Right hindlimb (tissue), 1 donor: Measurements from ENCODE around the gene CD93.

ENCODE experiments used
- DNase-seq: peaks from one replicate; pipeline ENCODE4 v3.0.0-alpha.2; 2018

Gene CD93, protein sequence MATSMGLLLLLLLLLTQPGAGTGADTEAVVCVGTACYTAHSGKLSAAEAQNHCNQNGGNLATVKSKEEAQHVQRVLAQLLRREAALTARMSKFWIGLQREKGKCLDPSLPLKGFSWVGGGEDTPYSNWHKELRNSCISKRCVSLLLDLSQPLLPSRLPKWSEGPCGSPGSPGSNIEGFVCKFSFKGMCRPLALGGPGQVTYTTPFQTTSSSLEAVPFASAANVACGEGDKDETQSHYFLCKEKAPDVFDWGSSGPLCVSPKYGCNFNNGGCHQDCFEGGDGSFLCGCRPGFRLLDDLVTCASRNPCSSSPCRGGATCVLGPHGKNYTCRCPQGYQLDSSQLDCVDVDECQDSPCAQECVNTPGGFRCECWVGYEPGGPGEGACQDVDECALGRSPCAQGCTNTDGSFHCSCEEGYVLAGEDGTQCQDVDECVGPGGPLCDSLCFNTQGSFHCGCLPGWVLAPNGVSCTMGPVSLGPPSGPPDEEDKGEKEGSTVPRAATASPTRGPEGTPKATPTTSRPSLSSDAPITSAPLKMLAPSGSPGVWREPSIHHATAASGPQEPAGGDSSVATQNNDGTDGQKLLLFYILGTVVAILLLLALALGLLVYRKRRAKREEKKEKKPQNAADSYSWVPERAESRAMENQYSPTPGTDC

GRCh38 chr20:23086056-23086566 lies at the start of gene CD93:
Gene CD93, minus strand, starts transcription at chr20:23086324. Its CDS starts 132 bp downstream, at chr20:23086192.
- peak; percentile 52 for DNase-seq

DNA sequence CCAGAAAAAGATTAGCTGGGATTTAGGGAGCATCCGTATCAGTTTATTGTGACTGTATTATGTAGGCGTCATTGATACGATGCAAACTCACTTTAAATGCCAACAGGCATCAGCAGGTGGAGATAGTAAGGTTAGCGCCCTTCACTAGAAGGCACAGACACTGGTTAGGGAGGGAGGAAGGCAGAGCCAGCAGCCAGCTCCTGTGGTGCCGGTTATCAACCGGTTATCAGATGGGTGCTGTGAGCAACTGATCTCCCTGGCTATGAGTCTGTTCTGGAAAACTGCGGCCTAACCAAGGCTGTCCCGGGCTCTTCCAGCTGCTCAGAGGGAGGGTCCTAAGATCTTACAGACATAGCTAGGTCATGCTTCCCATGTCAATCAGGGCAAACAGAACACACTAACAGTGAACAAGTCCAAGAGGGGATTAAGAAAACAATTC lies 47.5 kb upstream of the CD93 start:
- DNase-seq: peak; percentile 3

DNA sequence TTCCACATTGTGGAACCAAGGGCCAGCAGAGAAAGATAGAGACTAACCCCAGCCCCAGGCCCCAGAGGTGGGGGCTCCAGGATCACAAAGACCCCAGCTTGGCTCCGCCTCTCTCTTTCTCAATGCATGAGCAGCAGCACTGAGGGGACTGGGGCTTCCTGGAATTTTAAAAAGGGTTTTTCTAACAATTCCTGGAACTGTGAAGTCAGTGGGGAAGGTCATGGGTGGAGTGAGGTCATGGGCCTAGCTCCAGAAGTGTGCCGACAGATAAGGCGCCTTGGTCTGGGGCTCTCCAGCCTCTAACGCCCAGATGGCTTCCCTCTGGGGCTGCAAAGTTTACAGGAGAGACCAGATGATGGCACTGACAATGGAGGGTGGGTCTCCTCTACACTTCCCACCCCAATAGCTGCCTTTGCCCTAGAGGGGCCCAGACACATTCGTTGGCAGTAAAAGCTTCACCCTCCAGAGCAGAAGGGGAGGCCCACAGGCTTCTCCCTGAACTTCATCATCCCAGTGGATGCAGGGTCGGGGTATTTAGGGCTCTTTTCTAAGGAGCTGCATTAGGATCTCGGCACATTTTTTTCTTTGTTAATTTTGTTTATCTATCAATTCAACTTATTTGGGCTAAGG lies 46.9 kb upstream of the CD93 start:
- DNase-seq: peak; percentile 33

DNA sequence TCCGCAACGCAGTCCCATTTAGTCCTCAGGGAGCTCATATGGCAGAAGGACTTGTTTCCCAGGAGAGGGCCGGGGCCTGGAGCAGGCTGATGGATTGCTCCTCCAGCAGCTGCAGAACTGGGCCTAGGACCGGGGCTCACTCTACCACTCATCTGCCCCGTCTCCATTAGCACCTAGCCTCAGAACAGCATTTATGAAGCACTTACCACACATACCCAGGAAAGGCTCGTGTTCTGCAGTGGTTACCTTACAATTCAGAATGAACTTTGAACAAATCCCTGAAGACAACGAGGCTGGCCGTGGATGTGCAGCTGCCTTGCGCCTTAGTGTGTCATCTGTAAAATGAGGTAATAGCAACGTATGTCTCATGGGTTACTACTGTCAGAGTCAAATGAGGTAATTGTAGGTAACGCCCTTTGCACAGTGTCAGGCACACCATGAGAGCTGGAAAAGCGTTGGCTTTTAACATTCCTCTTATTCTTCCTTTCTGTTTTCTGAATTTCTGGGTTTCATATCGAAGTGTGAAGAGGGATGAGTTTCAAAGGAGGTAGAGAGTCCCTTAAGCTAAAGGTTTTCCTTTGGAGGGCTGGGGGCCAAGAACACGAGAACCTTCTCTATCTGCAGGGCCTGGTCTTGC lies 46.3 kb upstream of the CD93 start:
- DNase-seq: peak; percentile 10

DNA sequence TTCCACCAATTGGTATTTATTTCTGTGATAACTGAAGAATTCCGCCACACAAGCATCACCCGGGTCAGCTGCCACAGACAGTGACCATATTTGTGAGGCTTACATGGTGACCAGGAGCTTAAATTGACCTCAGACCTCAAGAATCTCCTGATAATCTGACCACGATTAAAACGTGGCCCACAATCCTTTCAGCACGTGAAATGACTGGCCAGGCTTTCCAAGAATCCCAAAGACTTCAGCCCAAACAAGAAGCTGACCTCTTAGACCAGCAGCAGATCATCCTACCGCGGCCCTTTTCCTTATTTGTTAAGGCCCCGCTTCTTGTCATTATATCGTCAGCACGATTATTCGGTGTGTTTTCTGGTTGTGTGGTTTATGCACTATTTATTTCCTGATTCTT lies 45.6 kb upstream of the CD93 start:
- peak; percentile 2 for DNase-seq

- DNase-seq: no peak
Observed at GRCh38 chr20:23130622-23131140, 44.6 kb upstream of the CD93 start.

- DNase-seq: no peak
Observed at GRCh38 chr20:23129891-23130621, 43.9 kb upstream of the CD93 start.

GRCh38 chr20:23129266-23129665 lies 43.1 kb upstream of the CD93 start:
- no peak for DNase-seq

- no peak for DNase-seq
Observed at GRCh38 chr20:23128461-23129125, 42.5 kb upstream of the CD93 start.

DNA sequence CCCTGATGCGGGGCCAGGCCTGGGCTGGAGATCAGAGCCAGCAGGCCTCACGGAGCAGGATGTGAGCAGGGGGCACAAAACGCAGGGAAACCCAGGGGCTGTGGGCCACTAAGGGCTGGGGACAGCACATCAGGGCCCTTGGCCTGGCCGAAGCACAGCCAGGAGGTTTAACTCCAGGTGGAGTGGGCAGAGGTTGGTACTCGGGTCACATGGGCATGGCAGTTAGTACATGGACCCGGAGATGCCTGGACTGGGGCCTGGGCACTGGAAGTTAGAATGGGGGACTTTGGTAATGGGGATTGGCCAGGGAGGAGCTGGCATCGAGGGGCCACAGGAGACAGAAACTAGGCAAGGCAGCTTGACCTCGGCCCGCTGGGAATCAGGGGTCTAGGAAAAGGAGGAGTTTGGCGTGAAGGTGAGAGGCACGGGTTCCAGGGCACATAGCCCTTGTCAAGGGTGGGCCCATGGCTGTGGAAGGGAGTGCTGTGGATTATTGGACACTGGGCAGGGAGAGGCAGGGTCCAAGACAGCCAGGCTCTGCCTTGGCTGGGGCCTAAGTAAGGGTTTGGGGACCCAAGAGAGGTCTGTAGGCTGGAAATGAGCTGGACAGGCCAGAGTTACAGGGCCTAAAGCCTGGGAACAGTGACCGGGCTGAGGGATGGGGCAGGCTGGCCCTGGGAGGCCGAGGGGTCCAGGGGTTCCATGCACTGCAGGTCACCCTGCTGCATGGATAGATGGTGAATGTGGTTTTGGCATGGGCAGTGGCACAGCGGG lies 41.6 kb upstream of the CD93 start:
- DNase-seq: no peak

GRCh38 chr20:23126281-23127061 lies 40.3 kb upstream of the CD93 start:
- no peak for DNase-seq

DNA sequence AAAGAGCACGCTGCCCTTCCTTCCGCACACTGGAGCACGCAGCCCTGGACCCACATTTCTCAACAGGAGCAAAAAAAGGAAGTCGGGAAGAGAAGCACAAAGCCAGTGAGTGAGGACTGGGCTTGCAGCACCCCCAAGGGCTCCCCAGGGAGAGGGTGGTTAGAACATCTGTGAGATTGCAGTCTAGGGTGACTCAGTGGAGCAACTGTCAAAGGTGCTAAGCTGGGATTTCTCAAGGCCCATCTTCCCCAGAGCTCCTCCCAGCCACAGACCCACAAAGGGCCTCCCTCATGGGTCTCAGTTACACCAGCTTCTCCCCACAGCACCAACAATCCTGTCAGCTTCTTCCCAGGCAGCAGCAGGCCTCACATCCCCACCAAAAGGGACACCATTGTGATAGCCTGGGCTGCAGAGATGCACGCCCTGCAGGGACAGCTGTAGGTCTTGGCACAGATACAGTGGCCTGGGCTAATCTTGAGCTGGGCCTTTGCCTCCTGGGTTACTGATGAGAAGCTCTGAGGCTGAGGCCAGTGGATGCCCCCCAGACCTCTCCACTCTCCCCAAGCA lies 39.6 kb upstream of the CD93 start:
- DNase-seq: peak; percentile 44

- no peak for DNase-seq
Observed at GRCh38 chr20:23125159-23125558, 39.0 kb upstream of the CD93 start.

GRCh38 chr20:23123886-23124285 lies 37.8 kb upstream of the CD93 start:
- no peak for DNase-seq

DNA sequence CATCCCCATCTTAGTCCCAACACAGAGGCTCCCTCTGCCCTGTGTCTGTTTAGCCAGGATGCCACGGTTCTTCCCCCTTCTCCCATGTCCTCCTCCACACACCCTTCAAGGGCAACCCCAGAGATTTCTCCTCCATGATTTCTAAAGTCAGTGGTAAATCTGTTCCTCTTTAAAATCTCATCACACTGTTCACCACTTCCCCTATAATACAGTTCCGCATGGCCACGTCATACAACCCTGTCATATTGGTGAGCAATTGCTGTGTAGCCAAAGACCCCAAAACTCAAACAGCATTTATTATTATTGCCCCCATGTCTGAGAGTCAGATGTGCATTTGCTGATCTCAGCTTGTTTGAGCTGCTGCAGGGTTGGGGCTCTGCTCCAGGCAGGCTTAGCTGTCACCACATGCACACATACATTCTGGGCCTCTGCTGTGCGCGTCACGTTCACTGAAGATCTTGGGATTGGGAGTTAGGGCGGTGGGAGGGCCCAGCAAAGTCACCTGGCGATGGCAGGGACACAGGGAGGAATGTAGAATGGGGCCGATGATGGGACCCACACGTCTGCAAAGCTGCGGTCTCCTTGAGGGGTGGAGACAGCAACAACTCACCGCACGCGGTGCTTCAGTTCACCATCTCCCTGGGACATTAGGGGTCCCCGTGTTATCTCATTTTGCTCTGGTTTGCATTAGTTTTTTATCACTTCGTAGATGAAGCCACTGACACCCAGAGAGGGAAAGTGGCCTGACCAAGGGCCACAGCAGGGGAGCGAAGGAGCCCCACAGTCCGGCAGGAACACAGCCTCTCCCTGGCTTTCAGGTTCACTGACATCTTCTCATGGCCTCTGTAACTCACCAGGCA lies 36.9 kb upstream of the CD93 start:
- DNase-seq: no peak

DNA sequence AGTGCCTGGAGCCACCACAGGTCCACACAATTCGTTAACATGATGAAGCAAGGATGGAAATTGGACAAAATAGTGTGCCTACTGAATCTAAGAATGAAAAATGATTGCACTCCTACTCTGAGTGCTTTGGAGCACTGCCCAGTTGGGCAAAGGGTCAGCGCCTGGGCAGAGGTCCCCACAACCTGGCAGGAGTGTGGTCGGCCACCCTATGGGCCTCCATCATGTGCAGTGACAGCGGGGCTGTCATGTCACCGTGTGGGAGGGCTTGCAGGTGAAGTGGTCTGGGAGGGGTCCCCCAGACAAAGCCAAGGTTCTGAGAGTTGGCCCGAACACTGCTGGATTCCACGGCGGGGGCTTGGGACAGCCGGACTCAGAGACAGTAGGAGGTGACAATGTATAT lies 36.2 kb upstream of the CD93 start:
- DNase-seq: no peak

DNA sequence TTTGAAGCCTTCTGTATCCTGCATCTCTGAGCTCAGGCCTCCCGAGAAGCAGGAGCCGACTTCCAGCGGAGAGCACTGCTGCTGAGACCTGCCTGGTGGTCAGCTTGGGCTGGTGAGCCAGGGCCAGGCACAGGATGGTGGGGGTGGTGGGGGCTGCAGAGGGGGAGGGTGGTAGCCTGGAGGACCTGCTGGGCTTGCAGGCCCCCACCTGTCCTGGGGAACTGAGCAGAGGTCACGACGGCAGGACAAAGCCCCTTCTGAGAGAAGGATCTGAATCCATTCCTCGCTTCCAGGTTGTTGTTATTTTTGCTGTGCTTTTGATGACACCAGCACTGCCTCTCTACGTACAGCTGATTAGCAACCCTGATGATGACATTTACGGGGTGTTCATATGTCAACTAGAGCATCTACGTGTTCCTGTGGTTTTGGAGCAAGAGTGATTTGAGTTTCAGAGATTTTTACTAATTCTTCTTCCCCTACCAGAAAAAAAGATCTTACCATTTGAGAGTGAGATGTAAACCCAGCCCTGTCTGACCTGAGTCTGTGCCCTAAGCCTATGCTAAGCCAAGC lies 35.7 kb upstream of the CD93 start:
- DNase-seq: no peak
